SKM-1 treated with dmso at 0.1 percent for 144 hours (cell line): ENCODE measurements around the gene MTCL1.
"Not testable (repeated sequence)": the region's sequence is repeated elsewhere in the genome, so short reads cannot be mapped to it uniquely, and the experiment has no call there.

Source experiments
- DNase-seq: peaks from one replicate; lab custom pipeline; 2025; ENCODE audit not compliant: unreplicated experiment; lab: John Stamatoyannopoulos, UW

The MTCL1 gene

DNA sequence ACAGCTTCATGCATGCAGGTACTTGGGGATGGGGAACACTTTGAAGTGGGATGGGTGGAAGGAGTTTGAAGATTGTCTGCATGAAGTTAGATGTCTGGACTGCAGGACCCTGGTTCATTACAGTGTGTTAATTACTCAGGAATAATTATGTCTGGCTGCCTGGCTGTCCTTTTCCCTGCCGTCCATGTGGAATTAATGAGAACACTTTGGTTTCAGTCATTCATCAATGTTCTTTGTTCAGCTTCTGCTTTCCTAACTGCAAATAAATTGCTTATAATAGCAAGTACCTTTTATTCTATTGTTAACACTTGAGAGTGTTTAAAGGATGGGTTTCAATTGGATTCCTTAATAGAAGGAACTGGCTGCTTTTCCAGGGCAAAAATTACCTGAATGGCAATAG is 35.8 kb downstream of the MTCL1 start:
- DNase-seq, result no peak

- no peak for DNase-seq
Observed at GRCh38 chr18:8741532-8741931, 36.2 kb downstream of the MTCL1 start.

- DNase-seq, result no peak
Observed at GRCh38 chr18:8742387-8743361, 37.3 kb downstream of the MTCL1 start.

DNA sequence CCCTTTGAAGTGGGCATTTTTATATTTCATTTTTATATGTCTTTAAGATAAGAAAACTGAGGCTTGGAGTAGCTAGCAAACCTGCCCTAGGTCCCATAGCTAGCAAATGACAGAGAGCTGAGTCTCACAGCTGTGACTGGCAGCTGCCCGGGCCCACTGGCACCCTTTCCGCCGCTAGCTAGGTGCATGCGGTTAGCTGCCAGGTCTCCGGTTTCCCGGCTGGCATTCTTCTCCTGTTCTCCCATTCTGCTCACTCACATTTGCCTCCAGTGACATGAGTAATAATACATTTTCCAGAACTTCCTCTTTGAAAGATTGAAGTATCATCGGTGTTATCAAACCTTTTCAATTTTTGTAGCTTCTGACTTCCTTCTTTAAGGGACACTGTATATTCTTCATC is 38.7 kb downstream of the MTCL1 start:
- DNase-seq, result no peak

DNA sequence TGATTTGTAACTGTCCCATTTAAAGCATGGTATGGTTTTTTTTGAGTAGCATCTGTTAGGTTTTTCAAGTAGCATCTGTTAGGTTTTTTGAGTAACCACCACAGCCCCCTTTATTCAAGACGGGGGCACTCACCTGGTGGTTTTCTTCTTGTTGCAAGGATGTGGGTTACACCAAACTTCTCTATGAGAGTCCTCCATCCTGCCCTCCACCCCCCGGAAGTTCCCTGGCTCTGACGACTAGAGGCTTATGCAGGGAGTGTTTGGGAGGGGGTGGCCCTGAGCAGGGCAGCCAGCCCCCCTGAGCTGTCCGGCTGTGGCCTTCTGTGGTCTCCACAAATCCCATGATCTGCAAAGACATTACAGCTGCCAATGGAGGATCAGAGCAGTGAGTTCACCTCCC is 39.3 kb downstream of the MTCL1 start:
- no peak for DNase-seq

DNA sequence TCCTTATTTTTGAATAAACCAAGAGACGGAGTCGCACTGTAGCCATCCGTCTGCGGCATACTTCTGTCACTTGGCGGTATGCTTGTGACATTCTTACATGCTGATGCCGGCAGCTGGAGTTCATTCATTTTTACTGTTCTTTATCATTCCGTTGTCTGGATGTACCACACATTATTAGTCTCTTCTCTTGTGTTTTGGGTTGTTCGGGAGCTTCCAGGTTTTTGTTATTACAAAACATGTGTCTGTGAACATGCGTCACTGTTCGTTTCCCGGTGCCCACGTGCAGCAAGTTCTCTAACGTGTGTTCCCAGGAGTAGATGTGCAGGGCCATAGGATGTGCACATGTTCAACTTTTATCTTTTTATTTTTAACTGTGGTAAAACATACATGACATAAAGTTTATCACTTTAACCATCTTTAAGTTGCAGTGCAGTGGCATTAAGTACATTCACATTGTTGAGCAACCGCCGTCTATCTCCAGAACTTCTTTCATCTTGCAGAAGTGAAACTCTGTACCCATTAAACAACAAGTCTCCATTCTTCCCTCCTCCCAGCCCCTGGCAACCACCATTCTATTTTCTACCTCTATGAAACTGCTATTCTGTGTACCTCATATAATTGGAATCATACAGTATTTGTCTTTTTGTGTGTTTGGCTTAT is 40.1 kb downstream of the MTCL1 start:
- peak; percentile 18 for DNase-seq

GRCh38 chr18:8747440-8747937 is 42.1 kb downstream of the MTCL1 start:
- DNase-seq, result no peak

GRCh38 chr18:8749492-8749891 is 44.1 kb downstream of the MTCL1 start:
- DNase-seq, result no peak

GRCh38 chr18:8750954-8751415 is 45.6 kb downstream of the MTCL1 start:
- no peak for DNase-seq

DNA sequence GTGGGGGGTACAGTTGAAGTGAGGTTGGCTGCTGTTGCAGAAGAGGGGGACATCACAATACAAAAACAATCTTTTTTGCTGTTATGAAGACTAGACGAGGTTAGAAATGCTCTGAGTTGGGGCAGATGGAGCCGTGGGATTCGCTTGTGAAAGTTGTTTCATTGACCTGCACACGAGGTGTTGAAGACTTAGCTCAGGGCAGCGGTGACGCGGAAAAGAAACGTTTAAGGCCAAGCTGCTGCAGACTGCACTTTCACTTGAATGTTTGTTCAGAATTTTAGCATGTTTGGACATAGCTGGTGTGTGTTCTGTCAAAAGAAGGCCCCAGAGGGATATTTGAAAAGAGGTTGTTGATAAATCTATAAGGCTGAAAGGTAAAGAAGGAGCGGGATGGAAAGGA is 46.3 kb downstream of the MTCL1 start:
- DNase-seq, result no peak

- no peak for DNase-seq
Observed at GRCh38 chr18:8752329-8752728, 47.0 kb downstream of the MTCL1 start.

- no peak for DNase-seq
Observed at GRCh38 chr18:8754995-8755960, 49.9 kb downstream of the MTCL1 start.

DNA sequence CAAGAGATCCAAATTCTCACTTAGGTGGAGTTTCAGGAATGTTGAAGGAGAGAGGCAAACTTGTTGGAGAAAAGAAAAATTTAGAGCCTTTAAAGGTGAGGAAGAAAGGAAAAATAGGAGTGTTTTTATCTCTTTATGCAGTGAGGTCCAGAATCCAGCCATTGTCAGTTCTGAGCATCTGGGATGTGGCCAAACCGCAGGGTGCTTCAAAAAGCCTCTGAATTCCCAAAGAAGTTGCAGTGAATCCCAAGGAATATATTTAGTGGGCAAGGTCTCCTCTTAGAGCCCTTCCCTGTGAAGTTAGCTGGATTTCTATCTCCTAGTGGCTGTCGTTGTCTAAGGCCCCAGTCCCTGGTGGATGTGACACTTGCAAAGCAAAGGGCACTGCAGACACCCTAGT is 51.2 kb downstream of the MTCL1 start:
- no peak for DNase-seq

- DNase-seq, result no peak
Observed at GRCh38 chr18:8757396-8757997, 52.1 kb downstream of the MTCL1 start.

GRCh38 chr18:8758466-8758865 is 53.1 kb downstream of the MTCL1 start:
- no peak for DNase-seq

GRCh38 chr18:8760984-8761383 is 55.6 kb downstream of the MTCL1 start:
- no peak for DNase-seq

GRCh38 chr18:8761535-8761934 is 56.2 kb downstream of the MTCL1 start:
- DNase-seq, result not testable (repeated sequence)

DNA sequence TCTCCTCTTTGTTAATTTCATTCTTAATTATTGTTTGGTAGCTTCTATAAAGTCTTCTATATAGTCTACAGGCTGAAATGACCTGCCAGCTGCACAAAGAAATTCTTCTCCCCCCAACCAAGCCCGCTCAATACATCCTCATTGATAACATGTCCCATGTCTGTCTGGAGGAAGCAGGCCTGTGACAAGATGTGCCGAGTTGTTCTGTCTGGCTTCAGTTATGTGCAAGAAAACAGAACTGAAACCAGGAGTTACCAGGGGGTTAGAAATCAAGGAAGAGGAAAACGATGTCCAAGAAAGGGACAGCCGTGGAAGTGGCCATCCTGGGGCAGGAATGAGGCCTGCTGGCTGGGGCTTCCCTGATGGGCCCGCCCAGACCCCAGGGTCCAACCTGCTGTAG is 57.6 kb downstream of the MTCL1 start:
- DNase-seq, result peak; percentile 6

- no peak for DNase-seq
Observed at GRCh38 chr18:8763611-8764010, 58.3 kb downstream of the MTCL1 start.

DNA sequence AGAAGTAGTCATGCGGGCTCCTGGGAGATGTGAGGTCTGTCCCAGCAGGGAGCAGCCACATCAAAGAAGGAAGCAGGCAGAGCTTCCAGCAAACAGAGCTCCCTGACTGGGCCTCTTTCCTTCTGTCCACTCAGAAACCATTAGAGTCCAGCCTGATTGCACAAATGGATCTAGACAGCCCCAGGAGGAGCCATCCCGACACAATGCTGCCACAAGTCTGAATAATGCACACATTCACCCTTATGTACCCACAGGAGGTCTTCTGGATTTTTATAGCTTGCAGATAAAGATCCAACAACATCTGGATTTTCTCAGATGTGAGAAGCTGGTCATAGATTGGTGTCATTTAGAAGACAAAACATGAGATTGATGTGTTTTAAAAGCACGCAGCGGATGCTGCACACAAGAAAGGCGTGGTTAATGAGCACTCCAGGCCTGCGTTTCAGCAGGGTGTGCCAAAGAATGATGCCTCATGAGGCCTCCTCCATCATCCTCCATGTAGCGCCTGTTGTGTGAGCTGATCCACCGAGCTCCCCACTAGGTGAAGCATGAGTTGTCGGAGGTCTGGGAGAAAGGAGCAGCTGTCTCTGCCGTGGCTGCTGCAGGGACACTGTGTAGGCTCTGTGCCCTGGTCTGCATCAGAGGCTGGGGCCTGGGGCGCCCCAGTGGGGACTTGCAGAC is 60.6 kb downstream of the MTCL1 start:
- no peak for DNase-seq
